OCI-LY7 (cell line): Measurements from ENCODE around the gene FAM120B.

Experiments
- EZH2phosphoT487 ChIP-seq: fragments of 200-600 bp; sonication (generic); IDR thresholded peaks from 2 replicates; pipeline ENCODE4 v1.6.1; 2018; ENCODE audit warnings: low read depth, borderline replicate concordance, mild to moderate bottlenecking, mixed run types, antibody characterized with exemption, low read length, moderate library complexity, mixed read lengths
- TF ChIP-seq, protein P1 (sequence below): fragments of 200-600 bp; sonication (generic); conservative IDR thresholded peaks from 2 replicates; pipeline ENCODE4 v1.5.1; 2014; ENCODE audit warnings: mild to moderate bottlenecking, antibody characterized with exemption, low read length, moderate library complexity, mixed read lengths

DNA sequence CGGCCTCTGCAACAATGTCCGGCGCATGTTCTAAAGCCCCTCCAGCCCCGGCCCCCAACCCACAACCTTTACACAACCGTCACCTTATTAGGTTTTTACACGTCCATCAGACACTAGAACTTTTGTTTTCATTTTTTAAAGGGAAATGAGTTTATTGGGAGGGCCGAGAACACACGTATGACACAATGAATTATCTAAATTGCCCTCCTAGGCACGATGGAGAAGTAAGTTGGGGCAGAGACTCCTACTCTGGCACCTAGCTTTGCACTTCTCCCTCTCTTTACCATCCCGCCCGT, 14.5 kb upstream of the FAM120B start:
- TF ChIP-seq, protein P1, sequence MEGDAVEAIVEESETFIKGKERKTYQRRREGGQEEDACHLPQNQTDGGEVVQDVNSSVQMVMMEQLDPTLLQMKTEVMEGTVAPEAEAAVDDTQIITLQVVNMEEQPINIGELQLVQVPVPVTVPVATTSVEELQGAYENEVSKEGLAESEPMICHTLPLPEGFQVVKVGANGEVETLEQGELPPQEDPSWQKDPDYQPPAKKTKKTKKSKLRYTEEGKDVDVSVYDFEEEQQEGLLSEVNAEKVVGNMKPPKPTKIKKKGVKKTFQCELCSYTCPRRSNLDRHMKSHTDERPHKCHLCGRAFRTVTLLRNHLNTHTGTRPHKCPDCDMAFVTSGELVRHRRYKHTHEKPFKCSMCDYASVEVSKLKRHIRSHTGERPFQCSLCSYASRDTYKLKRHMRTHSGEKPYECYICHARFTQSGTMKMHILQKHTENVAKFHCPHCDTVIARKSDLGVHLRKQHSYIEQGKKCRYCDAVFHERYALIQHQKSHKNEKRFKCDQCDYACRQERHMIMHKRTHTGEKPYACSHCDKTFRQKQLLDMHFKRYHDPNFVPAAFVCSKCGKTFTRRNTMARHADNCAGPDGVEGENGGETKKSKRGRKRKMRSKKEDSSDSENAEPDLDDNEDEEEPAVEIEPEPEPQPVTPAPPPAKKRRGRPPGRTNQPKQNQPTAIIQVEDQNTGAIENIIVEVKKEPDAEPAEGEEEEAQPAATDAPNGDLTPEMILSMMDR: no peak
- no peak for TF ChIP-seq EZH2phosphoT487
